Hindlimb muscle (tissue), 1 donor: ENCODE measurements around the gene CAD. TPM values are rescaled to one million over a fixed set of nuclear protein-coding genes. Genes with fewer than 3 reads are reported as not detected.
"Not testable (repeated sequence)": the region's sequence is repeated elsewhere in the genome, so short reads cannot be mapped to it uniquely, and the experiment has no call there.

ENCODE experiments used
- DNase-seq: peaks from one replicate; pipeline ENCODE4 v3.0.0-alpha.2; 2013
- polyA plus RNA-seq: library from polyadenylated mRNA; unstranded; fragments of 120-200 nt; gene quantifications from one replicate; pipeline ENCODE4 v1.2.1, GENCODE V29; 2013; ENCODE audit not compliant: insufficient read length

Gene CAD
- polyA plus RNA-seq, 1 donor = 28.0 TPM

GRCh38 chr2:27261241-27261925 is 44.2 kb downstream of the CAD start:
- no peak for DNase-seq

- no peak for DNase-seq
These were observed 44.7 kb downstream of the CAD start for GRCh38 chr2:27261926-27262298.

GRCh38 chr2:27262379-27263286 is 45.5 kb downstream of the CAD start, which contains the start of gene SLC30A3:
Gene SLC30A3 (minus strand): TSS chr2:27263047. CDS start chr2:27262906, 141 bp downstream.
- peak; percentile 38 for DNase-seq

GRCh38 chr2:27263287-27264252 is 46.4 kb downstream of the CAD start:
- DNase-seq = no peak

- no peak for DNase-seq
These were observed 47.1 kb downstream of the CAD start for GRCh38 chr2:27264253-27264752.

- DNase-seq = peak; percentile 28
These were observed 47.8 kb downstream of the CAD start for GRCh38 chr2:27264753-27265535.

- DNase-seq = no peak
These were observed 48.3 kb downstream of the CAD start for GRCh38 chr2:27265536-27265870.

GRCh38 chr2:27268296-27268695 is 51.1 kb downstream of the CAD start:
- not testable (repeated sequence) for DNase-seq

GRCh38 chr2:27270131-27270530 is 53.0 kb downstream of the CAD start:
- no peak for DNase-seq

GRCh38 chr2:27270670-27271069 is 53.5 kb downstream of the CAD start:
- no peak for DNase-seq

GRCh38 chr2:27271631-27272340 is 54.6 kb downstream of the CAD start:
- DNase-seq = no peak

GRCh38 chr2:27272537-27273522 is 55.7 kb downstream of the CAD start:
- DNase-seq = not testable (repeated sequence)

GRCh38 chr2:27275211-27276150 is 58.3 kb downstream of the CAD start, which contains the start of gene DNAJC5G:
Gene DNAJC5G (plus strand): TSS chr2:27275433. CDS start chr2:27276729, 1,296 bp downstream.
- DNase-seq = no peak

- DNase-seq = no peak
These were observed 60.8 kb downstream of the CAD start for GRCh38 chr2:27278010-27278409.

- no peak for DNase-seq
These were observed 63.7 kb downstream of the CAD start for GRCh38 chr2:27280826-27281225.

- DNase-seq = no peak
These were observed 64.3 kb downstream of the CAD start for GRCh38 chr2:27281442-27281841.

GRCh38 chr2:27281855-27282559 is 64.8 kb downstream of the CAD start, which contains the start of gene TRIM54:
Gene TRIM54 (plus strand): TSS chr2:27282429. CDS start chr2:27282732, 303 bp downstream.
- no peak for DNase-seq
